ENCODE measurements around the gene IQCN.

IQCN gene

GRCh38 chr19:18225355-18225701, 48.9 kb downstream of the IQCN start:
- H3K27ac ChIP-seq: peak overlapping the region; percentile 54 to 83
- H3K4me3 ChIP-seq: peak overlapping the region; percentile 70
- no peak for DNase-seq (ENCODE audit: low spot score)
- TF ChIP-seq CTCF (IDR thresholded peaks at IDR 0.05): no peak

GRCh38 chr19:18224525-18225354, 49.5 kb downstream of the IQCN start:
- DNase-seq (ENCODE audit: low spot score): peak; percentile 99
- peak overlapping the region; percentile 70 for H3K4me3 ChIP-seq
- peak overlapping the region; percentile 54 to 83 for H3K27ac ChIP-seq
- TF ChIP-seq CTCF (IDR thresholded peaks at IDR 0.05): no peak

GRCh38 chr19:18223860-18224524, 50.3 kb downstream of the IQCN start:
- Histone ChIP-seq H3K27ac (peak overlapping the region in 1 of 2 donors; percentile 83), H3K4me3 (peak overlapping the region; percentile 70)
- no peak for TF ChIP-seq CTCF (IDR thresholded peaks at IDR 0.05)
- DNase-seq (ENCODE audit: low spot score): no peak

- TF ChIP-seq CTCF (IDR thresholded peaks at IDR 0.05): no peak
- Histone ChIP-seq H3K27ac (no peak overlapping the region), H3K4me3 (no peak overlapping the region)
- DNase-seq (ENCODE audit: low spot score): no peak
Observed at GRCh38 chr19:18221815-18222725, 52.2 kb downstream of the IQCN start.

GRCh38 chr19:18220632-18221275, 53.5 kb downstream of the IQCN start:
- no peak for DNase-seq (ENCODE audit: low spot score)
- no peak for TF ChIP-seq CTCF (IDR thresholded peaks at IDR 0.05)
- Histone ChIP-seq H3K27ac (no peak overlapping the region), H3K4me3 (no peak overlapping the region)

GRCh38 chr19:18219911-18220631, 54.2 kb downstream of the IQCN start:
- no peak for DNase-seq (ENCODE audit: low spot score)
- no peak overlapping the region for H3K27ac ChIP-seq
- TF ChIP-seq CTCF (IDR thresholded peaks at IDR 0.05): no peak
- no peak overlapping the region for H3K4me3 ChIP-seq
